Adrenal gland (tissue), 12 donors: Measurements from ENCODE around the gene MAD1L1. TPM values are rescaled to one million over a fixed set of nuclear protein-coding genes. Genes with fewer than 3 reads are reported as not detected.
"Not testable (repeated sequence)": the region's sequence is repeated elsewhere in the genome, so short reads cannot be mapped to it uniquely, and the experiment has no call there.

ENCODE experiments used
- DNase-seq, 7 donors: peaks; one replicate each; pipeline ENCODE4 v3.0.0-alpha.2; 2019 to 2020
- H3K27ac ChIP-seq, 5 donors: fragments of 200-600 bp; sonication (generic) in 4 of 5; 1 replicate in 3 of 5; 2 replicates in 2 of 5; pipeline versions ENCODE4 v1.5.1 to v1.8.0; 2016 to 2020; ENCODE audit warnings: mild to moderate bottlenecking in 1 of 5
- H3K27me3 ChIP-seq: fragments of 200-600 bp; 2 replicates; pipeline ENCODE4 v1.8.0; 2021
- H3K36me3 ChIP-seq, 2 donors: fragments of 200-600 bp; replicated peaks in 1 of 2; 1 replicate in 1 of 2; 2 replicates in 1 of 2; pipeline versions ENCODE4 v1.5.1 to v1.8.0; 2018 to 2022
- H3K4me1 ChIP-seq, 2 donors: fragments of 200-600 bp; replicated peaks in 1 of 2; 1 replicate in 1 of 2; 2 replicates in 1 of 2; pipeline versions ENCODE4 v1.5.1 to v1.8.0; 2018 to 2021
- H3K4me3 ChIP-seq, 4 donors: fragments of 200-600 bp; sonication (generic) in 3 of 4; one replicate each; pipeline ENCODE4 v1.5.1; 2016 to 2018
- H3K9me3 ChIP-seq, 3 donors: fragments of 200-600 bp; sonication (generic) in 1 of 3; replicated peaks in 1 of 3; 1 replicate in 2 of 3; 2 replicates in 1 of 3; pipeline versions ENCODE4 v1.5.1 to v1.8.0; 2016 to 2021
- POLR2A ChIP-seq, 2 donors: fragments of 450-650 bp; IDR thresholded peaks; one replicate each; pipeline ENCODE4 v1.6.1; 2017; ENCODE audit warnings: antibody characterized with exemption in 2 of 2, mild to moderate bottlenecking in 2 of 2, moderate library complexity in 1 of 2
- WGBS, 4 donors: extraction: QIAGEN DNeasy Blood & Tissue Kit in 2 of 4; methylation state at CpG; one replicate each; pipeline versions ENCODE4 v1.1.5 to v1.1.7; 2013 to 2017; 5-methylcytosine and 5-hydroxymethylcytosine counted together
- intact Hi-C, 2 donors: fragments of 100-400 bp; cut with DNase I; formaldehyde crosslinking; loops; one replicate each; pipeline versions ENCODE4 v1.14.1 to v1.15.0; 2022 to 2023
- polyA plus RNA-seq, 3 donors: library from polyadenylated mRNA; stranded (reverse); fragments of 200-250 nt in 2 of 3; fragments of 350-450 nt in 1 of 3; fragmentation: Illumina TruSeq in 1 of 3; extraction: RNeasy Lipid Tissue Mini Kit (QIAGEN cat#74804) in 1 of 3; gene quantifications; one replicate each; pipeline ENCODE4 v1.2.3, GENCODE V29; 2013 to 2014
- total RNA-seq, 9 donors: library from RNA; depleted of rRNA in 4 of 9; stranded (reverse); fragments of >200 nt in 4 of 9; fragments of 120-200 nt in 1 of 9; fragmentation: NEBNext Ultra II Directional in 1 of 9; extraction: Animal tissue kit (Norgen Biotek cat#: 25700) in 1 of 9; gene quantifications; one replicate each; pipeline versions ENCODE4 v1.1.0 to v1.2.4, GENCODE V29; 2013 to 2023
- TF ChIP-seq, protein P1 (sequence below), 6 experiments: fragments of 450-650 bp in 4 of 6; fragments of 200-600 bp in 2 of 6; sonication (generic) in 1 of 6; IDR thresholded peaks; 1 replicate in 5 of 6; 2 replicates in 1 of 6; pipeline versions ENCODE4 v1.5.1 to v1.8.0; 2016 to 2021; ENCODE audit warnings: antibody characterized with exemption in 6 of 6, mild to moderate bottlenecking in 2 of 6, moderate library complexity in 1 of 6
- donor health status: healthy with polysubstance abuse.
- donor health status: Bipolar disorder and iron deficiency.
- donor health status: DM: yes; HTN: yes; CAD: no.
- donor health status: DM: no; HTN: no; CAD: no.
- donor health status: DM: no; HTN: no; CAD: no.
- donor health status: DM: yes; HTN: yes; CAD: no.

The MAD1L1 gene
- total and polyA plus RNA-seq, 12 donors: 6.7 to 87.7 (median 28.9) TPM

DNA sequence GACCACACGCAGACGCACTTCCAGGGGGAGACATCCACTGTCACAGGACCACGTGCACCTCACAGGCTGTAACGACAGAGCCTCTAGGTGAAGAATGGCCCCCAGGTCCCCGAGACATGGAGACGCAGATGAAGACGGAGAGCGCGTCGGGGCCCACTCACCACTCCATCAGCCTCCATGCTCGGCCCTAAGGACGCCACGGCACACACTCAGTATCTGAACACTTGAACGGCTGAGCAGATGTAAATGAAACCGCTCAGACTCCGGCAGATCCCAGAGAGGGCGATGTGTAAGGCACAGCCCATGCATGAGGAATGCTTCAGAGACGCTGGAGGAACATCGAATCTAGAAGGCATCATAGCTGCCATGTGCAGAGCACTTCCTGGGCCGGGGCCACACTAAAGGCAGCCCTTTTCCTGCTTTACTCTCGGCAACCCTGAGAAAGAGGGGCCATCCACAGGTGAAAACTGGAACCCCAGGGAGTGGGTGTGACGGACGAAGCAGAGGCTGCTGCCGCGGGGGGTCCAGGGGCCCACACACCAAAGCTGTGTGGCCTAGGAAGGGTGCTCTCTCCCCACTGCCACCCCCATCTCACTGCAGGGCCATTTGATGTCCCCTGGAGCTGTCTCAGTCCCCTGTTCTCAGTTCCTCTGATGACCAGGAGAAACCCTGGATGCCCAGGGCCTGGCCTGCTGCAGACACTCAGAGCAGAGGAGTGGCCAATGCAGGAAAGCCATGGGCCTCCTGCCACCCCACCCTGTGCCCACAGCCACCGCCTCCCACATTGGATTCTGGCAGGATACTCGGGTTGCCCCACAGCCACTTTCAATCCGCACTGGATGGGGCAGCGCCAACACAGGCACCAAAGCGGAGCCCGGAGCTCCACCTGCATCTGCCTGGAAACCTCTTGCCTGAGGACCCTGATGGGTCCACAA, 253.8 kb downstream of the MAD1L1 start:
- WGBS, 4 donors: 95 to 98% (median 97%) methylated on average over 24 to 31 of the region's 31 CpGs
- H3K27me3 ChIP-seq: no peaks in the 10 kb centered on the region
- no peak for DNase-seq
- no peaks in the 10 kb centered on the region for H3K36me3 ChIP-seq
- no peaks in the 10 kb centered on the region for H3K4me1 ChIP-seq
- no peak overlapping the region for H3K27ac ChIP-seq
- TF ChIP-seq POLR2A (IDR thresholded peaks at IDR 0.05): no peak
- TF ChIP-seq, protein P1, sequence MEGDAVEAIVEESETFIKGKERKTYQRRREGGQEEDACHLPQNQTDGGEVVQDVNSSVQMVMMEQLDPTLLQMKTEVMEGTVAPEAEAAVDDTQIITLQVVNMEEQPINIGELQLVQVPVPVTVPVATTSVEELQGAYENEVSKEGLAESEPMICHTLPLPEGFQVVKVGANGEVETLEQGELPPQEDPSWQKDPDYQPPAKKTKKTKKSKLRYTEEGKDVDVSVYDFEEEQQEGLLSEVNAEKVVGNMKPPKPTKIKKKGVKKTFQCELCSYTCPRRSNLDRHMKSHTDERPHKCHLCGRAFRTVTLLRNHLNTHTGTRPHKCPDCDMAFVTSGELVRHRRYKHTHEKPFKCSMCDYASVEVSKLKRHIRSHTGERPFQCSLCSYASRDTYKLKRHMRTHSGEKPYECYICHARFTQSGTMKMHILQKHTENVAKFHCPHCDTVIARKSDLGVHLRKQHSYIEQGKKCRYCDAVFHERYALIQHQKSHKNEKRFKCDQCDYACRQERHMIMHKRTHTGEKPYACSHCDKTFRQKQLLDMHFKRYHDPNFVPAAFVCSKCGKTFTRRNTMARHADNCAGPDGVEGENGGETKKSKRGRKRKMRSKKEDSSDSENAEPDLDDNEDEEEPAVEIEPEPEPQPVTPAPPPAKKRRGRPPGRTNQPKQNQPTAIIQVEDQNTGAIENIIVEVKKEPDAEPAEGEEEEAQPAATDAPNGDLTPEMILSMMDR (IDR thresholded peaks at IDR 0.05): no peak
- intact Hi-C loops: no loop called here
- H3K9me3 ChIP-seq: no peaks in the 10 kb centered on the region
- H3K4me3 ChIP-seq: no peak overlapping the region

- TF ChIP-seq, protein P1 (IDR thresholded peaks at IDR 0.05): no peak
- TF ChIP-seq POLR2A (IDR thresholded peaks at IDR 0.05): no peak
- H3K9me3 ChIP-seq: no peaks in the 10 kb centered on the region
- no peaks in the 10 kb centered on the region for H3K36me3 ChIP-seq
- H3K4me1 ChIP-seq: no peaks in the 10 kb centered on the region
- H3K27ac ChIP-seq: no peak overlapping the region
- no peak overlapping the region for H3K4me3 ChIP-seq
- DNase-seq: no peak
- 86 to 96% (median 92%) methylated on average over 10 to 15 of the region's 15 CpGs for WGBS, 4 donors
- no peaks in the 10 kb centered on the region for H3K27me3 ChIP-seq
- intact Hi-C loops: no loop called here
Observed at GRCh38 chr7:1977876-1978441, 254.8 kb downstream of the MAD1L1 start.

- TF ChIP-seq POLR2A (IDR thresholded peaks at IDR 0.05): no peak
- TF ChIP-seq, protein P1 (IDR thresholded peaks at IDR 0.05): no peak
- H3K4me3 ChIP-seq: no peak overlapping the region
- intact Hi-C loops: no loop called here
- H3K27ac ChIP-seq: no peak overlapping the region
- DNase-seq: no peak
- H3K4me1 ChIP-seq: no peaks in the 10 kb centered on the region
- H3K9me3 ChIP-seq: no peaks in the 10 kb centered on the region
- H3K27me3 ChIP-seq: no peaks in the 10 kb centered on the region
- no peaks in the 10 kb centered on the region for H3K36me3 ChIP-seq
- 86 to 96% (median 94%) methylated on average over 17 to 44 of the region's 44 CpGs for WGBS, 4 donors
Observed at GRCh38 chr7:1977059-1977875, 255.5 kb downstream of the MAD1L1 start.

DNA sequence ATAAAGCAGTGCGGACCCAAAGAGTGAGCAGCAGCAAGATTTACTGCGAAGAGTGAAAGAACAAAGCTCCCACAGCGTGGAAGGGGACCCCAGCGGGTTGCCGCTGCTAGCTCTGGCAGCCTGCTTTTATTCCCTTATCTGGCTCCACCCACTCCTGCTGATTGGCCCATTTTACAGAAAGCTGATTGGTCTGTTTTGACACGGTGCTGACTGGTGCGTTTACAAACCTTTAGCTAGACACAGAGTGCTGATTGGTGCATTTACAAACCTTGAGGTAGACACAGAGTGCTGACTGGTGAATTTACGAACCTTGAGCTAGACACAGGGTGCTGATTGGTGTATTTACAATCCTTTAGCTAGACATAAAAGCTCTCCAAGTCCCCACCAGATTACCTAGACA, 256.2 kb downstream of the MAD1L1 start:
- WGBS, 4 donors: 83 to 98% (median 96%) methylated on average over 2 to 8 of the region's 8 CpGs

More for the DNA sequence above, 256.2 kb downstream of the MAD1L1 start:
- H3K4me1 ChIP-seq, H3K27ac ChIP-seq, H3K36me3 ChIP-seq, H3K27me3 ChIP-seq, DNase-seq, H3K4me3 ChIP-seq, intact Hi-C loops, H3K9me3 ChIP-seq: not testable (repeated sequence)
